Measurements from ENCODE around the gene C22orf31. TPM values are rescaled to one million over a fixed set of nuclear protein-coding genes. Genes with fewer than 3 reads are reported as not detected.

C22orf31 gene
- total RNA-seq, 4 donors from 2014 or later: not detected

DNA sequence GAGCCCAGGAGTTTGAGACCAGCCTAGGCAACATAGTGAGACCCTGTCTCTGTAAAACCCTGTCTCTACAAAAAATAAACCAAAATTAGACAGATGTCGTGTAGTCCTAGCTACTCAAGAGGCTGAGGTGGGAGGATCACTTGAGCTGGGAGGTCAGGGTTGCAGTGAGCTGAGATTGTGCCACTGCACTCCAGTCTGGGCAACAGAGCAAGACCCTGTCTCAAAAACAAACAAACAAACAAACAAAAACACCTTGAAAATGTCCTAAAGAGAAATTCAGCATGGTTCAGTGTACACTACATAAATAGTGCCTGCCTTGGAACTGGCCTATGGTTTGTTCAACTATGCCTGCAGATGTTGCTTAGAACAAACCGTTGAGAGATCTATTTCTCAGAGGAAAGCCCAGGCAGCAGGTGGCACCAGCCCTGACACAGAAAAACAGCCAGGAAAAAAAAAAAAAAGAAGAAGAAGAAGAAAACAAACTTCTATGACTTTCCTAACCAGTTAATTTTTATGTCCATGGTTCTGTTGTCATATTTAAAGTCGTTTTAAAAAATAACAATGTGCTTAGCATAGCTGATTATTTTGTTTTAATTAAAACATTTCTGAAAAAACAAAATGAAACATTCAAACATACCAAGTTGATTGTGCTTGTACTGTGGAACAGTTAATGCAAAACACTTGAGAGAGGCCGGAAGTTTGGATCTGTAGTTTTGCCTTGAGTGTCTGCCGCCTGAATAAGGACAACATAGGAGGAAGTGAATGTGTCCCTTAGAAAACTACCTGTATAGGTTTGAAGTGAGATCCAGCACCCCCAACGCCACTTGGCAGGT, 16.6 kb upstream of the C22orf31 start:
- Histone ChIP-seq H3K4me3 (no peak overlapping the region), H3K9me3 (no peaks in the 10 kb centered on the region), H3K36me3 (no peaks in the 10 kb centered on the region), H3K4me1 (peaks cover 0 to 46% (median 9%) of the 10 kb centered on the region in 4 donors), H3K27ac (no peak overlapping the region), H3K27me3 (no peaks in the 10 kb centered on the region)
- WGBS, 2 donors: 78 to 81% methylated on average over 6 of the region's 6 CpGs
- DNase-seq (ENCODE audit: low spot score in 2 of 2): no peak
- TF ChIP-seq, protein P1, sequence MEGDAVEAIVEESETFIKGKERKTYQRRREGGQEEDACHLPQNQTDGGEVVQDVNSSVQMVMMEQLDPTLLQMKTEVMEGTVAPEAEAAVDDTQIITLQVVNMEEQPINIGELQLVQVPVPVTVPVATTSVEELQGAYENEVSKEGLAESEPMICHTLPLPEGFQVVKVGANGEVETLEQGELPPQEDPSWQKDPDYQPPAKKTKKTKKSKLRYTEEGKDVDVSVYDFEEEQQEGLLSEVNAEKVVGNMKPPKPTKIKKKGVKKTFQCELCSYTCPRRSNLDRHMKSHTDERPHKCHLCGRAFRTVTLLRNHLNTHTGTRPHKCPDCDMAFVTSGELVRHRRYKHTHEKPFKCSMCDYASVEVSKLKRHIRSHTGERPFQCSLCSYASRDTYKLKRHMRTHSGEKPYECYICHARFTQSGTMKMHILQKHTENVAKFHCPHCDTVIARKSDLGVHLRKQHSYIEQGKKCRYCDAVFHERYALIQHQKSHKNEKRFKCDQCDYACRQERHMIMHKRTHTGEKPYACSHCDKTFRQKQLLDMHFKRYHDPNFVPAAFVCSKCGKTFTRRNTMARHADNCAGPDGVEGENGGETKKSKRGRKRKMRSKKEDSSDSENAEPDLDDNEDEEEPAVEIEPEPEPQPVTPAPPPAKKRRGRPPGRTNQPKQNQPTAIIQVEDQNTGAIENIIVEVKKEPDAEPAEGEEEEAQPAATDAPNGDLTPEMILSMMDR (IDR thresholded peaks at IDR 0.05): no peak
- TF ChIP-seq EP300 (IDR thresholded peaks at IDR 0.05): no peak

DNA sequence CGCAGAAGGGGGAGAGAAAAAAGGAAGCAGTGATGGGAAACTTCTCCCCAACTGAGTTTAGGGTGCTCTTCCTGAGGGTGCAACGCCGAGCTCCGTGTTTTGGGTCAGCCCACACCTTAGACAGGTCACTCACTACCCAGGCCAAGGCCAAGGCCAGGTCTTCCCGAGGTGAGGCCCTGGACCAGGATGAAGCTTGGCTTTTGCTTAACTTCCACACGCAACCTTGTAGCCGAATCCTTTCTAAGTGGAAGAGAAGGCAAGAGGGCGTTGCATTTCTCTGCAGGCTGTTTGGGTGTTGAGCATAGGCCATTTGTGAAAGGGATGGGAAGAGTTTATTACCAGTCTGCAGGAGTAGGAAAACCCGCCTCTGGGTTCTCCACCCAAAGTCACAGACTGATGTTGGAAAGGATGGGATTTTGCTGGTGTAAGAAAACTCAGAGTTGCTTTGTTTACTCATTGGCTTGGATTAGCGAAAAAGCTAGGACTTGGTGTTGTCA, 12.7 kb upstream of the C22orf31 start:
- TF ChIP-seq, protein P1 (IDR thresholded peaks at IDR 0.05): no peak
- no peak for TF ChIP-seq POLR2A (IDR thresholded peaks at IDR 0.05)
- TF ChIP-seq EP300 (IDR thresholded peaks at IDR 0.05): no peak
- Histone ChIP-seq H3K36me3 (no peaks in the 10 kb centered on the region), H3K27ac (peak overlapping the region in 3 of 4 donors; percentile 80 to 88 (median 84)), H3K4me1 (peaks cover 0 to 45% (median 20%) of the 10 kb centered on the region in 4 donors), H3K9me3 (no peaks in the 10 kb centered on the region), H3K27me3 (no peaks in the 10 kb centered on the region), H3K4me3 (peak overlapping the region; percentile 66 to 92 (median 81))
- no peak for DNase-seq (ENCODE audit: low spot score in 2 of 2)
- WGBS, 2 donors: 48 to 63% methylated on average over 10 of the region's 10 CpGs

DNA sequence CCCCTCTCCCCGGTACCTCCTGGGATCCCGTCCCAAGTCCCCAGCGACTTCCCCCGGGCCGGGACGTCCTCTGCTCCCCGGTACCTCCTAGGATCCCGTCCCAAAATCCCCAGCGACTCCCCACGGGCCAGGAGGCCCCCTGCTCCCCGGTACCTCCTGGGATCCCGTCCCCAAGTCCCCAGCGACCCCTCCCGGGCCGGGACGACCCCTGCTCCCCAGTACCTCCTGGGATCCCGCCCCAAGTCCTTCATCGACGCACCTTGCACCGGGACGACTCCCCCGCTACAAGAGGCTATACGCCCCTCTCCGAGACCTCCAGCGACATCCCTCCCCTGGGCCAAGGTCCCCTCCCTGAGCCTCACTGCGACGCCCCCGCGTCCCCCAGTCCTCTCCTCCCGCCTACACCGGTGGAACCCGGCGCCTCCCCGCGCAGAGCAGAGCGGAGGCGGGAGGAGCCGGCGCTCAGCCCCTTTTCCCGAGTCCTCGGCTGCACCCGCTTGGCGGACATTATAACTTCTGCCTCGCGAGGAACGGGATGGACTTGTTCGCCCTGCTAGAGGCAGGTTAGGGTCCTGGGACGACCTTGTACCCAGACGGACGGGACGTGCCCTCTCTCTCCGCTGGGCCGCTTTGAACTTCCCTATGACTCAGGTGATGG, 12.1 kb upstream of the C22orf31 start:
- peak in 1 of 2 donors; percentile 26 for DNase-seq (ENCODE audit: low spot score in 2 of 2)
- WGBS, 2 donors: 5 to 9% methylated on average over 36 to 50 of the region's 53 CpGs
- H3K27ac ChIP-seq: peak overlapping the region; percentile 67 to 88 (median 82)

DNA sequence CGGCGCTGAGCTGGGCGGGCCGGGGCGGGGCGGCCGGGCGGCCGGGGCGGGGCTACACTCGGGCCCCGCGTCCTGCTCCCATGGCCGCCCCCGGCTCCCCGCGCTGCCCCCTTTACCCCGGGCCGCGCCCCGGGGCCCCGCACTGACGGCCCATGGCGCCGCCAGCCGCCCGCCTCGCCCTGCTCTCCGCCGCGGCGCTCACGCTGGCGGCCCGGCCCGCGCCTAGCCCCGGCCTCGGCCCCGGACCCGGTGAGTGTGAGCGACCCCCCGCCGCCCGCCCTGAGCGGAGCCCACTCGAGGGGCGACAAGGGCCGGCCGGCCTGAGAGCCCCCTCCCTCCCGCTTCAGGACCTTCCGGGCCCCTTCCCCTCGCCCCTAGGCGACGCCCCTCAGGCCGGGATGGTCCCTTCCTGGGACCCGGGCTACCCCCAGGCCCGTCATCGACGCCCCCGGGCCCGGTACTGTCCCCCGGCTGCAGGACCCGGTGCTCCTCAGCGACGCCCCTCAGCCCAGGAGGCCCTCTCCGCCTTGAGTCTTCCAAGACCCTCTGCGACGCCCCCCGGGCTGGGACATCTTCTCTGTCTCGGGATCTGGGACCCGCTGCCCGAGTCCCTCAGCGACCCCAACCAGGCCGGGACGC, 11.5 kb upstream of the C22orf31 start, which contains the start of gene KREMEN1:
TSS of gene KREMEN1 (plus strand) at position 57 of the 639 bp plus-strand sequence. CDS start at position 153, 96 bp downstream.
- H3K4me3 ChIP-seq: peak within 1 kb of the TSS; percentile 66 to 92 (median 81)
- H3K4me1 ChIP-seq: peaks cover 0 to 37% (median 20%) of the 10 kb centered on the region in 4 donors
- DNase-seq (ENCODE audit: low spot score in 2 of 2): no peak
- no peaks in the 10 kb centered on the region for H3K9me3 ChIP-seq
- no peaks in the 10 kb centered on the region for H3K36me3 ChIP-seq
- H3K27ac ChIP-seq: peak within 1 kb of the TSS; percentile 67 to 88 (median 82)
- peak in 1 of 2 donors; percentile 17 for TF ChIP-seq POLR2A (IDR thresholded peaks at IDR 0.05)
- TF ChIP-seq EP300 (IDR thresholded peaks at IDR 0.05): no peak
- no peaks in the 10 kb centered on the region for H3K27me3 ChIP-seq
- 0% methylated on average over 11 to 45 of the region's 76 CpGs for WGBS, 2 donors

More for the DNA sequence above, 12.1 kb upstream of the C22orf31 start:
- TF ChIP-seq POLR2A (IDR thresholded peaks at IDR 0.05) (no peak), EP300 (IDR thresholded peaks at IDR 0.05) (no peak)
- TF ChIP-seq, protein P1 (IDR thresholded peaks at IDR 0.05): no peak
- Histone ChIP-seq H3K9me3 (no peaks in the 10 kb centered on the region), H3K36me3 (no peaks in the 10 kb centered on the region), H3K4me3 (peak overlapping the region; percentile 66 to 92 (median 81)), H3K4me1 (peaks cover 0 to 40% (median 20%) of the 10 kb centered on the region in 4 donors), H3K27me3 (no peaks in the 10 kb centered on the region)
